HL-60/S4 treated with phorbol 12-myristate 13-acetate at 8.2 ng/mL for 4 days and 3 days (cell line): ENCODE data around the gene APPBP2.
"Not testable (repeated sequence)": the region's sequence is repeated elsewhere in the genome, so short reads cannot be mapped to it uniquely, and the experiment has no call there.

Experiments used
- in situ Hi-C: fragments of 300-500 bp; cut with MboI; formaldehyde crosslinking; loops from 2 replicates; pipeline ENCODE4 v1.15.0; 2022; ENCODE audit warnings: low sequenced_read_pairs

Gene APPBP2

DNA sequence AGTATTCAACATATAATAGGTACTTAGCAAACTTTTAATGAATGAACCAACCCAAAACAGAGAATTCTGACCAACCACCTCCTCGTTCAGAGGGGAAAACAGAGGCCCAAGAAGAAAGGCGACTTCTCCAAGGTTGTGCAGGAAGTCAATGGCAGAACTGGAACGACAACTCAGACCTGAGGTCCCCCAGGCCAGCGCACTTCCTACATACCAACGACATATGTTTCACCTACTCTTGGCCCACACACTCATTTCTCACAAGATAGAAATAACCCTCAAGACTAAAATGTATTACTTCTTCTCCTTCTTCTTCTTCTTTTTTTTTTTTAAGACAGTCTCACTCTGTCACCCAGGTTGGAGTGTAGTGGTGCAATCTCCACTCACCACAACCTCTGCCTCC lies 89.4 kb downstream of the APPBP2 start:
- in situ Hi-C loops = loop anchor here (25.0 kb wide), 1 partner anchor 399 kb away; no protein-coding TSS in a partner anchor

DNA sequence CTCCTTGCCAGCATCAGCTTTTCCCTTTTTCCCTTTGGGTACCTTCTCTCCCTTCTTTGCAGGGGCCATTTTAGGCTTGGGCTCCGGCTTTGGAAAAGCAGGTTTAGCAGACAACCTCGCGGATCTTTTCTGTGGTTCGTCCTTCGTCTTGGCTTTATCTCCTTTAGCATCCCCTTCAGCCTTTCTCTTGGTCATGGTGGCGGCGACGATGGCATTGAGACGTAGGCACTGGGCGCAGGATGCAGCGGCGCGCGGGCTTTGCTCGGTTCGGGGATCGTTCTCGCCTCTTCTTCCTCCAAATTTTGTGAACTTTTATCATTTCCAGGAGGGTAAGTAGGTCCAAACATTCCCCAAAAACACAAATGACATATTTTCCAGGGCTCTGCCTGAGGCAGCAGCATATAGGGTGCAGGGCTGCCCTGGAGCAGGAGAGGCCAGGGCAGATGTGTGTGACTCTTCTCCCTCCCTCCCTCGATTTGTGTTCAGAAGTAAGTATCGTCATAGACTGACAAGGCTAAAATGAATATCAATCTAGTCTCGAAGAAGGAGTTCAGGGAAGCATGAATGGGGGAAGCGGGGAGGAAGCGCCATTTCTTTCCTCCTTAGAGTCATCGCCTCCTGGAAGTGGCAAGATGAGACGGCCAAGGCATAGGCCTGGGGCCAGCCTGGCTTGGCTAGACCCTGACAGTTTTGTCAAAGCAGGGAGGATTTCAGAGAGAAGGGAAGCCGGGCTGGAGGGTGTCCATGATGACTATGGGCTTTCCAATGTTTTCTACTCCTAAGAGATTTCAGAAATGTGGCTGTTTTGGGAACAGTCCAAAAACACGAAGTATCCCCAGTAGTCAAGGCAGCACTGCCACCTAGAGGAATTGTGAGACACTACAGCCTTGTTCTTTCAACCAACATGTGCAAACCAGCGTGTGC lies 90.5 kb downstream of the APPBP2 start:
- in situ Hi-C loops = loop anchor here (25.0 kb wide), 1 partner anchor 398 kb away; no protein-coding TSS in a partner anchor

DNA sequence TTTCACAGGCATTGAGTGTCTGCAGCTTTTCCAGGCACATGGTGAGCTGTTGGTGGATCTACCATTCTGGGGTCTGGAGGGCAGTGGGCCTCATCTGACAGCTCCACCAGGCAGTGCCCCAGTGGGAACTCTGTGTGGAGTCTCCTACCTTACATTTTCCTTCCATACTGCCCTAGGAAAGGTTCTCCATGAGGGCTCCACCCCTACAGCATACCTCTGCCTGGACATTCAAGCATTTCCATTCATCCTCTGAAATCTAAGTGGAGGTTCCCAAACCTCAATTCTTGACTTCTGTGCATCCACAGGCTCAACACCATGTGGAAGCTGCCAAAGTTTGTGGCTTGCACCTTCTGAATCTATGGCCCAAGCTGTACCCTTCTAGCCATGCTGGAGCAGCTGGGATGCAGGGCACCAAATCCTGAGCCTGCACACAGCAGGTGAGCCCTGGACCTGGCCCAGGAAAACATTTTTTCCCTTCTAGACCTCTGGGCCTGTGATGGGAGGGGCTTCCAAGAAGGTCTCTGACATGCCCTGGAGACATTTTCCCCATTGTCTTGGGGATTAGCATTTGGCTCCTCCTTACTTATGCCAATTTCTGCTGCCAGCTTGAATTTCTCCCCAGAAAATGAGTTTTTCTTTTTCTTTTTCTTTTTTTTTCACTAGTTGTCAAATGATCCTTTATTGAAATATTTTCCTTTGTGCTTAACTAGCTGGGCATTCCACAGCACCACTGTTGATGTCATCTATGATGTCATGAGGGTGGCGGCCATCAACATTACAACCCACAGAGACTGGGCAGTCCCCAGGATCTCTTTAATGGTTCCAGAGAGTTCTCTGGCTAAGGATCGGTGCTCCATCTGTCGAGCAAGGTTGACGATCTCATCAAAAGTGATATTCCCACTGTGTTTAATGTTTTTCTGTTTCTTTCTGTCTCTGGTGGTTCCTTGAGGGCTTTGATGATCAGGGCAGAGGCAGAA lies 92.7 kb downstream of the APPBP2 start:
- in situ Hi-C loops = loop anchor here (25.0 kb wide), 1 partner anchor 396 kb away; no protein-coding TSS in a partner anchor

DNA sequence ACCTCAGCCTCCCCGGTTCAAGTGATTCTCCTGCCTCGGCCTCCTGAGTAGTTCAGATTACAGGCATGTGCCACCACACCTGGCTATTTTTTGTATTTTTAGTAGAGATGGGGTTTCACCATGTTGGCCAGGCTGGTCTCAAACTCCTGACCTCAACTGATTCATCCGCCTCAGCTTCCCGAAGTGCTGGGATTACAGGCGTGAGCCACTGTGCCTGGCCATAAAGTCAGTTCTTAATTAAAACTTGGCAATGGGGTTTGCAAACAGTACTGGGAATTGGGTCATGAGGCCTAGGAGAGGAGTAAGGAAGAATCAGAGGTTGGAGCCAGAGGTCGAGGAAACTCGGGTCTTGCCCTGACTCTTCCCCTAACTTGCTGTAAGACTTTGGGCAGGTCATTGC lies 95.5 kb downstream of the APPBP2 start:
- in situ Hi-C loops = loop anchor here (25.0 kb wide), 1 partner anchor 393 kb away; no protein-coding TSS in a partner anchor

DNA sequence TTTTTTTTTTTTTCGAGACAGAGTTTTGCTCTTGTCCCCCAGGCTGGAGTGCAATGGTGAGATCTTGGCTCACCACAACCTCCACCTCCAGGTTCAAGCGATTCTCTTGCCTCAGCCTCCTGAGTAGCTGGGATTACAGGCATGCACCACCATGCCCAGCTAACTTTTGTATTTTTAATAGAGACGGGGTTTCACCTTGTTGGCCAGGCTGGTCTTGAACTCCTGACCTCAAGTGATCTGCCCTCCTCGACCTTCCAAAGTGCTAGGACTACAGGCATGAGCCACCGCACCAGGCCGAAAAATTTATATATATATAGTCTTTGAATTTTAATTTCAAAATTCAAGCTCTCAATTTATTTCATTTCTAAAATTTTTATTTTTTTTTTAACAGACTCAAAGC lies 97.6 kb downstream of the APPBP2 start:
- in situ Hi-C loops = loop anchor here (25.0 kb wide), 1 partner anchor 391 kb away; no protein-coding TSS in a partner anchor

DNA sequence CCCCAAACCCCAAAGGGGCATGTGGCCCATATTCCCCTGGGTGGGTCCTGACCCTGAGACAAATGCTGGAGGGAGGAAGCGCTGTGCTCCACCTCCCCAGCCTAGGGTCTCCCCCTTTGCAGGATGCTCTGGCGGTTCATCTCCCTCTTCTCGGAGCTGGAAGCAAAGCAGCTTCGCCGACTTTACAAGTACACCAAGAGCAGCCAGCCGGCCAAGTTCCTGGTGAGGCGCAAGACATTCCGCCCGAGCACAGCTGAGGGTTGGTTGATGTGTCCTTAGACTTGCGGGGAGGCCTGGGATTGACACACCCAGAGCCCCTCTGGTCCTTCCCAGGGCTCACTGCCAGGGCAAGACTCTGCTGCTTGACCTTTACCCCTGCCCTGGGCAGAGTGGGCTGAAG lies 99.4 kb downstream of the APPBP2 start:
- in situ Hi-C loops = loop anchor here (25.0 kb wide), 1 partner anchor 389 kb away; no protein-coding TSS in a partner anchor

DNA sequence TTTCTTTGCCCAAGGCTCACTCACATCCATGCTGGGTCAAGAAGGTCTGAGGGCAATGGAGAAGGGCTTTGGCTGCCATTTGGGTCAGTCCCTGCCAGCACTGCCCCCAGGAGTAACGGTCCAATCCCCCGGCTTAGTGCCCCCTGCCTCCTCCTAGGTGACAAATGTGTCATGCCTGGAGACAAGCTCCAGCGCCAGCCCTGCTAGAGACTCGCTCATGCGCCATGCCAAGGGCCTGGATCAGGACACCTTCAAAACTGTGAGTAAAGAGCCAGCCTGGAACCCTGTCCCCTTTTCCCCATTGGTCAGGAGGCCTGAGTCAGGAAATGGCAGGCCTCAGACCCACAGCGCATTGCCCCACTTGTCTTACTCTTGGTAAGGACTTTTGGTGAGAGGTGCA lies 100.4 kb downstream of the APPBP2 start:
- in situ Hi-C loops = loop anchor here (25.0 kb wide), 1 partner anchor 388 kb away; no protein-coding TSS in a partner anchor

DNA sequence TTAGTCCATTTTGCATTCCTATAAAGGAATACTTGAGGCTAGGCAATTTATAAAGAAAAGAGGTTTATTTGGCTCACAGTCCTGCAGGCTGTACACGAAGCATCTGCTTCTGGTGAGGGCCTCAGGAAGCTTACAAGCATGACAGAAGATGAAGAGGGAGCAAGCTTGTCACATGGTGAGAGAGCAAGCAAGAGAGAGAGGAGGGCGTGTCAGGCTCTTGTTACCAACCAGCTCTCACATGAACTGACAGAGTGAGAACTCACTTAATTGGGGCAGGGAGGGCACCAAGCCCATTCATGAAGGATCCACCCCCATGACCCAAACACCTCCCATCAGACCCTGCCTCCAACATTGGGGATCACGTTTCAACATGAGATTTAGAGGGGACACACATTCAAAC lies 102.2 kb downstream of the APPBP2 start:
- in situ Hi-C loops = no loop called here

DNA sequence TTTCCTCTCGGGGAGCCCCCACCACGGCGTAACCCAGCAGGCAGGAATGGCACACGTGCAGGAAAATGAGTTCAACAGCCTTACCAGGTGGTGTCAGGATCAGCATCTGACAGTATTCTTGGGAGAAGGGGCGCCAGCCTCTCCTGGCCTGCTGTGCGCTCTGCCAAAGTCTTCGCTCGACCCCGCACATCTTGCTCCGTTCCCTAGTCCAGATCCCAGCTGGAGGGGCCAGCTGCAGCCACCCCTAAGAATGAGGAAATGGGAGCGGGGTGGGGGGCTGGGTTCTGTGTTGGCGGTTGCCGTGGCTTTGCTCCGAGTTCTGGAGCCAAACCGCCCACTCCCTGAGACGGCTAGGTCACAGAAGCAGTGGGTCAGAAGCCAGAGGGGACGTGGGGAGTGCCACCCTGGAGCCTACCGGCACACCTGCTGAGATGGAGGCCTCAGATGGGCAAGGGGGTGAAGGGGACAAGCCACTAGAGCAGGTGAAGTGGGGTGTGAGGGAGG lies 103.8 kb downstream of the APPBP2 start, which contains the start of gene CHCT1:
CHCT1 (plus strand) TSS at position 328 of the 504 bp plus-strand sequence; CDS start at position 432, 104 bp downstream.
- in situ Hi-C loops = no loop called here

DNA sequence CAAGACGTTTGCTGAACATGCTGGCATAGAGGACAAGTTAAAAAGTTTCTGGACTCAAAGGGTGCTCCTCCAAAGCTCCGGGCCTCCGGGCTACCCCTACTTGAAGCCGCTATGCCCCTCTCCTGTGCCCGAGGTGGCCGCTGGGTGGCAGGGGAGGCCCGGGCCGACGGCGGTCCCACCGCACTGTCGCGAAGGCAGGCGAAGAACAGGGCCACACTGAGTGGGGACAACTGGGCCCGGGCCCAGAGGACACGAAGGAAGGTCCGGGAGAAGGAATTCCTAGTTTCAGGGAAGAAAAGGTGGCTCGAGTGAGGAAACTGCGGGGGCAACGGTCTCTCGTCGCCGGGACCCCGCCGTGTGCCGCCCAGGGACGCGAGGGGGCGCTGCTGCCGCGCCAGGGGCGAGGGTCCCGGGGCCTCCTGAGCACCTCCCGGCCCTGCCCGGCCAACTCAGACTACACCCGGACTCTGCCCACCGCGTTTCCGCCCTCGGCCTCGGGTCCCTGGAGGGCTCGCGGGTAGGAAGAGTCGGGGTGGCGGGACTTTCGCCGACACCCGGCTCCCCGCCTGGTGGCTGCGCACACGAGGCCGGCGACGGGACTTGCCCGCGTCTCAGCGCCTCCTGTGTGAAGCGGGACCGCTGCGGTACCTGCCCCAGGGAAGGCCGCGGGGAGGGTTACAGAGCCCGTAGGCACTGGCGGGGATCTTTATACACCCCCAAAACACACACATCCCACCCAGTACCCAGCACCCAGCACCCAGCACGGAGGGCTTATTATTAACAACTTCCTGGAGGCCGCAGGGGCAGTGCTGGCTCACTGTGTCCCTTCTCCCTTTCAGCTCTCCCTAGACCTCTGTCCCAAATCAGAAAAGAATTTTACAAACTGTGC lies 104.5 kb downstream of the APPBP2 start:
- in situ Hi-C loops = no loop called here

DNA sequence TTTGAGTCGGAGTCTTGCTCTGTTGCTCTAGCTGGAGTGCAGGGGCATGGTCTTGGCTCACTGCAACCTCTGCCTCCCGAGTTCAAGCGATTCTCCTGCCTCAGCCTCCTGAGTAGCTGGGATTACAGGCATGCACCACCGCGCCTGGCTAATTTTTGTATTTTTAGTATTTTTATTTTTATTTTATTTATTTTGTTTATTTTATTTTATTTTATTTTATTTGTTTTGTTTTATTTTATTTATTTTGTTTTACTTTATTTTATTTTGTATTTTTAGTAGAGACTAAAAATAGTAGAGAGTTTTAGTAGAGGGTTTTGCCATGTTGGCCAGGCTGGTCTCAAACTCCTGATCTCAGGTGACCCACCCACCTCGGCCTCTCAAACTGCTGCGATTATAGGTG lies 106.2 kb downstream of the APPBP2 start:
- in situ Hi-C loops = not testable (repeated sequence)

DNA sequence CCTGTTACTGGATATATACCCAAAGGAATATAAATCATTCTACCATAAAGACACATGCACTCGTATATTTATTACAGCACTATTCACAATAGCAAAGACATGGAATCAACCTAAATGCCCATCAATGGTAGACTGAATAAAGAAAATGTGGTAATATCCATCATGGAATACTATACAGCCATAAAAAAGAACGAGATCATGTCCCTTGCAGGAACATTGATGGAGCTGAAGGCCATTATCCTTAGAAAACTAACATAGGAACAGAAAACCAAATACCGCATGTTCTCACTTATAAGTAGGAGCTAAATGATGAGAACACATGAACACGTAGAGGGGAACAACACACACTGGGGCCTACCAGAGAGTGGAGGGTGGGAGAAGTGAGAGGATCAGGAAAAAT lies 107.0 kb downstream of the APPBP2 start:
- in situ Hi-C loops = not testable (repeated sequence)

DNA sequence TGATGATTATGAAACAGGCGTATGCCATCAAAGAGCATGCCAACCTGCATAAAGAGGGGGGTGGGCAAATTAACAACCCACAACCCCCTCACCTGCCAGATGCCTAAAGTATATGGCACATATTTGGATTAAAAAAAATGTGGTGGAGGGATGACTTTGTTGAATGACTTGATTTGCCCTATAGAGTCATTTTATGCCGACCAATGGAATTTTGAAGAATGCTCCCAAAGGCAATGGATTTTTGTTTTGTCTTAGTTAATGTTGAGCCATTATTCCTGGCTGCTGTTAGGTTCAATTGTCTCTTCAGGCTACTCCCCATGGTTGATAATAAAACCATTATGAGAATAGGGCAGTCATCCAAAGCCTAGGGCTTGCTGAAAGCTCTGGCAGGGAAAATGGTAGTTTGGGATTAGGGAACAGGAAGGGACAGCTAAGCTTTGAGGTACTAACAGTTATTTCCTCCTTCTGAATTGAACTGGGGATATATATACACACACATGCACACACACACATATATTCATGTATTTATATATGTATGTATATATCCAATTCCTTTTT lies 109.6 kb downstream of the APPBP2 start:
- in situ Hi-C loops = no loop called here

DNA sequence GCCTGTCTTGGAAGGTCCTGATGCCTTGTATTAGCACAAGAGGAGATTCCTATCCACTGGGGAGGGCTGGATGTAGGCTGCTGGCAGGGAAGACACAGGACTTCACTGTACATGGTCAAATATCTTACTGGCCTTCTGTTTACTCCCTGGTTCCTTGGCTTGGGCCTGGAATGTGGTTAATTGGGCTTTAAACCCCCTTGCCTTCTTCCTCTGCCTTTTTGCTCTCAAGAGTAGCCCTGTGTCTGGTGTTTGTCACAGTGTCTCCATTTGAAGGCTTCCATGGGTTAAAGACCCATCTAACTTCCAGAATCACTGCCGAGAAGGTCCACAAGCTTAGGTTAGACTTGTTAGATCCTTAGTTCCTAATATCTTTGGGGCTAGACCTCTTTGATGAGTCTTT lies 110.9 kb downstream of the APPBP2 start:
- in situ Hi-C loops = no loop called here

DNA sequence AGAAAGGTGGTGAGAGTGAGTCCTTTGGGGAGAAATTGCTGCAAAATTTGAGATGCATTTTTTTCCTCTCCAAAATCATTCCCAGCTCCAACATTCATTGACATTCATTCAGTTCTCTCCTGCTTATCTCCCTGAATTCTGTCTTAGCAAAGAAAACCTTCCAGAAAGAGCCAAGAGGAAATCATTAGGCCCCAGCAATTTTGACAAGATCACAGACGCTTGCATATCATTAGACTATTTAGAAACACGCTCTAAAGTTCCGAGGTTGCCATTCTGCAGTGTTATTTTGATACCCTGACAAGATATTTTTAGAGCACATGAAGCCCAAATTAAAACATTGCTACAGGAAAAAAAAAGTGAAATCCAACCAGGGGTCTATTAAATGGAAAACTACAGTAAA lies 113.3 kb downstream of the APPBP2 start:
- in situ Hi-C loops = no loop called here

DNA sequence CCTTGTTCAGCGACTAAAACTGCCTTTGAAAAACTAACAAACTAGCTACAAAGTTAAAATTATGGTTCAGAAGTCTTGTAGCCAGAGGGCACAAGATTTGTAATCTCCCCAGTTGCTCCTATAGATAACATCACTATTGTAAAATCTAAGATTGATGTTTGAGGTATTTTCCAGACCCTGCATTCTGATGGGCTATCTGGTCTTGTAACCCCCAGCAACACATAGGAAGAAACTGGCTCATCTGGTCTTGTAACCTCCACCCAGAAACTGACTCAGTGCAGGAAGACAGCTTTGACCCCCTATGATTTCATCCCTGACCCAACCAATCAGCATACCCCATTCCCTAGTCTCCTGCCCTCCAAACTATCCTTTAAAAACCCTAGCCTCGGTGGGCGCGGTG lies 116.0 kb downstream of the APPBP2 start:
- in situ Hi-C loops = no loop called here

DNA sequence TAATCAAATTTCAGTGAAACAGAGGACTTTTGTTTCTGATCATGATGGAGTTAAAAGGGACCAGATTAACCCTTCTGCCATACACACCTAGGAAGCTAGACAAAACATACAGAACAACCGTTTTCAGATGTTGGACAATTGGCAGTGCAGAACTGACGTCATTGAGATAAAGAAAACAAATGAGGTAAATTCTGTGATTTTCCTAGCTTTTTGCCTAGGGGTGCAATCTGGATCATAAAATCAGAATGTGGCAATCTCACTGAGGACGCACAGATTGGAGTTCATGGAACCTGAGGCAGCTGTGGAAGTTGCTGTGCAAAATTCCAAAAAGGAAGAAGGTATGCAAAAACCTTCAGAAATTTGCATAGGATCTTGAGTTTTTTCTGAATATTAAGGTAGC lies 119.2 kb downstream of the APPBP2 start:
- in situ Hi-C loops = no loop called here

DNA sequence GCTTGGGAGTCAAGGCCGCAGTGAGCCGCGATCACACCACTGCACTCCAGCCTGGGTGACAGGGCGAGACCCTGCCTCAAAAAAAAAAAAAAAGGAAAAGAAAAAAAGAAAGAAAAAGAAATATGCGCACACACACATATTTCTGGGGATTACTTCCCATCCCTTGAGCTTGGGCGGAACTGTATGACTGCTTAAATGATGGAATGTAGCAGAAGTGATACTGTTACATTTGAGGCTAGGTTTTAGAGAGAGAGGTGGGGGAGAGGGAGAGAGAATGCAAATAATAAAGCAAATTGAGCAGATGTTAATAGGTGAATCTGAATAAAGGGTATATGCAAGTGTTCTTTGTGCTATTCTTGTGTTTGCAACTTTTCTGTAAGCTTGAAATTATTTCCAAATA lies 122.1 kb downstream of the APPBP2 start:
- in situ Hi-C loops = no loop called here

DNA sequence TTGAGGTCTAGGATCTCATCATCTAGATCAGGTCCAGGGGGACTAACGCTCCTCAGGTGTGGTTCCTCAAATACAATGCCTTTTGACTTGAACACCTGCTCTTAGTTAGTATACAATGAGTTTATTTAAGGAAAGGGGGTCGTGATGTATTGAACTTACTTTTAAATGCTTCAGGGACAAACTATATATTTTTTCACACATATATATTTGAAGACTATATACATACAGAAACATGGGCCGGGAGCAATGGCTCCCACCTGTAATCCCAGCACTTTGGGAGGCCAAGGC lies 122.6 kb downstream of the APPBP2 start:
- in situ Hi-C loops = no loop called here

DNA sequence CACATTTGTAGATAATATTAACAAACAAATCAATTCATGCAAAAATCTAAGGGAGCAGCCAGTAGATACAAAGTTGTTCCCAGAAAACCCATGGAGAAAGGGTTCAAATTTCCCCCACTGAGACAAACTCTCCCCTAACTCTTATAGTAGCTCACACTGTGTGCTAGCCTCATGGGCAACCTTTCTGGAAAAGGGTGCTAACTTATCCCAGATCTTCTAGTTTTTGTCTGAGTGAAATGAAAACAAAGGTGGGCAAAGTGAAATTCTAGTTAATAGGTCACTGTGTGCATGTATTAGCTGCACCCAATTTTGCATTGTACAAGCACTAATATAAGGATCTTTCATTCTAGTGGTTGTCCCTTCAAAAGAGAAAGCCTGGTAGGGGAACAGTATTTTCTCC lies 124.2 kb downstream of the APPBP2 start:
- in situ Hi-C loops = no loop called here
